Measurements from ENCODE around the gene OGFOD2. TPM values are rescaled to one million over a fixed set of nuclear protein-coding genes. Genes with fewer than 3 reads are reported as not detected.

The OGFOD2 gene
- total RNA-seq, 1 experiment from 2014 or later = 21.5 TPM

DNA sequence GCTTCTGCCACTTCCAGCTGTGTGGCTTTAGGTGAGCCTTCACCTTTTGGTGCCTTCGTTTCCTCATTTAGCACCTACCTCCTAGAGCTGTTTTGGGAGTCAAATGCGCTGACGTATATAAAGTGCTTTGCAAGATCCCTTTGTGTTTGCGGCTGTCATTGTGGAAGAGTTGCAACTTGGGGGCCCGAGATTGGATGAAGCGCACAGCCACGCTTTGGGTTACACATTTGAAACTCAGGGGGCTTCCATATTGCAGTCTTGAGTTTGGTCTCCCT, 4.8 kb downstream of the OGFOD2 start:
- no TSS peak for BruUV-seq (replicated peaks)
- peak overlapping the region; percentile 73 for H3K27ac Mint-ChIP-seq (ENCODE audit: unreplicated experiment)
- CTCF ChIA-PET = interaction anchor here (0.6 kb wide), 1 partner anchor 19 kb away, joined by 3 read pairs; no protein-coding TSS in a partner anchor
- peaks cover 8% of the 10 kb centered on the region for H3K4me1 Mint-ChIP-seq (ENCODE audit: low read depth, unreplicated experiment)
- no peaks in the 10 kb centered on the region for H3K9me3 Mint-ChIP-seq (ENCODE audit: low read depth, unreplicated experiment)
- TF ChIP-seq, protein P1, sequence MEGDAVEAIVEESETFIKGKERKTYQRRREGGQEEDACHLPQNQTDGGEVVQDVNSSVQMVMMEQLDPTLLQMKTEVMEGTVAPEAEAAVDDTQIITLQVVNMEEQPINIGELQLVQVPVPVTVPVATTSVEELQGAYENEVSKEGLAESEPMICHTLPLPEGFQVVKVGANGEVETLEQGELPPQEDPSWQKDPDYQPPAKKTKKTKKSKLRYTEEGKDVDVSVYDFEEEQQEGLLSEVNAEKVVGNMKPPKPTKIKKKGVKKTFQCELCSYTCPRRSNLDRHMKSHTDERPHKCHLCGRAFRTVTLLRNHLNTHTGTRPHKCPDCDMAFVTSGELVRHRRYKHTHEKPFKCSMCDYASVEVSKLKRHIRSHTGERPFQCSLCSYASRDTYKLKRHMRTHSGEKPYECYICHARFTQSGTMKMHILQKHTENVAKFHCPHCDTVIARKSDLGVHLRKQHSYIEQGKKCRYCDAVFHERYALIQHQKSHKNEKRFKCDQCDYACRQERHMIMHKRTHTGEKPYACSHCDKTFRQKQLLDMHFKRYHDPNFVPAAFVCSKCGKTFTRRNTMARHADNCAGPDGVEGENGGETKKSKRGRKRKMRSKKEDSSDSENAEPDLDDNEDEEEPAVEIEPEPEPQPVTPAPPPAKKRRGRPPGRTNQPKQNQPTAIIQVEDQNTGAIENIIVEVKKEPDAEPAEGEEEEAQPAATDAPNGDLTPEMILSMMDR (IDR thresholded peaks at IDR 0.05; ENCODE audit: unreplicated experiment) = no peak
- DNase-seq = no peak
- H3K36me3 Mint-ChIP-seq (ENCODE audit: insufficient read depth, unreplicated experiment) = peaks cover 74% of the 10 kb centered on the region
- H3K4me3 Mint-ChIP-seq (ENCODE audit: low read depth, unreplicated experiment) = peak overlapping the region; percentile 90
- H3K27me3 Mint-ChIP-seq (ENCODE audit: unreplicated experiment) = no peaks in the 10 kb centered on the region
- intact Hi-C loops (cut with micrococcal nuclease; ENCODE audit: unreplicated experiment) = loop anchor here (5.0 kb wide), 1 partner anchor 257 kb away; no protein-coding TSS in a partner anchor

DNA sequence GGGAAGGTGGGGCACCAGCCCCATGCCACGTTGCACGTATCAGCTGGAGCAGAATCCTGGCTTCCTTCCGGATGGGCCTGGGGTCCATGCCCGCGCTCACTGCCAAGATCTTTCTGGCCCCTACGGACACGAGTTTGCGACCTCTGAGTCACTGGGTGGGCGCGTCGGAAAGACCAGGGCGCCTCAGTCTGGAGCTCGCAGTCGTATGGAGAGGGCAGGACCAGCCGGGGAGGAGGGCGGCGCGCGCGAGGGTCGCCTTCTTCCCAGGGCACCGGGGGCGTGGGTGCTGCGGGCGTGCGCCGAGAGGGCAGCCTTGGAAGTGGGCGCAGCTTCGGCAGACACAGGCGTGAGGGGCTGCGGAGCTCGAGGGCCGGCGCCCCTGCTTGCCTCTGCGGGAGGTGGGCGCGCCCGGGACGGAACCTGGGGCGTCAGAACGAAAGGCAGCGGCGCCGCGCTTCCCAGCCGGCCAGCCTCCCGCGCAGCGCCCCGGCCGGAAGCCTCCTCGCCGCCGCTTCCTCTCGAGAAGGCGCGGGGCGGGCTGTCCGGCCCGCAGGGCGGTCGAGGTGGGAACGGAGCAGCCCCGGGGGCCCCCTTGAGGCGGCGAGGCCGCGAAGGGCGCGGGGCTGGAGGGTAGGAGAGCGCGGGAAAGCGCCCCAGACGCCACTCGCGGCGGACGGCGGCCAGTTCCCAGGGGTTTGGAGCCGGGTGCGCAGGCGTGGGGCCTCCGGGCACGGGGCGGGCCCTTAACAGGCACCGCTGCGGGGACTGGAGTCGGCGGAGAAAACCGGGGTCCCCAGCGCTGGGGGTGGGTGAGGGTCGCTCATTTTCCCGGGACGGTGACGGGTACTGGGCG, 5.4 kb downstream of the OGFOD2 start, which contains the start of gene ARL6IP4:
TSS of gene ARL6IP4 (plus strand) at position 499 of the 853 bp plus-strand sequence. CDS start 459 bp downstream, outside the sequence.
- TF ChIP-seq, protein P1 (IDR thresholded peaks at IDR 0.05; ENCODE audit: unreplicated experiment) = no peak
- Mint-ChIP-seq H3K36me3 (ENCODE audit: insufficient read depth, unreplicated experiment) (peaks cover 73% of the 10 kb centered on the region), H3K27me3 (ENCODE audit: unreplicated experiment) (no peaks in the 10 kb centered on the region), H3K4me1 (ENCODE audit: low read depth, unreplicated experiment) (peaks cover 8% of the 10 kb centered on the region), H3K9me3 (ENCODE audit: low read depth, unreplicated experiment) (no peaks in the 10 kb centered on the region), H3K27ac (ENCODE audit: unreplicated experiment) (peak within 1 kb of the TSS; percentile 73), H3K4me3 (ENCODE audit: low read depth, unreplicated experiment) (peak within 1 kb of the TSS; percentile 90)
- BruUV-seq (replicated peaks) = no TSS peak
- intact Hi-C loops (cut with micrococcal nuclease; ENCODE audit: unreplicated experiment) = no loop called here
- CTCF ChIA-PET = interaction anchor here (0.6 kb wide), 2 partner anchors 19 to 44 kb away, joined by 3 read pairs; no protein-coding TSS in a partner anchor
- peak; percentile 74 for DNase-seq

DNA sequence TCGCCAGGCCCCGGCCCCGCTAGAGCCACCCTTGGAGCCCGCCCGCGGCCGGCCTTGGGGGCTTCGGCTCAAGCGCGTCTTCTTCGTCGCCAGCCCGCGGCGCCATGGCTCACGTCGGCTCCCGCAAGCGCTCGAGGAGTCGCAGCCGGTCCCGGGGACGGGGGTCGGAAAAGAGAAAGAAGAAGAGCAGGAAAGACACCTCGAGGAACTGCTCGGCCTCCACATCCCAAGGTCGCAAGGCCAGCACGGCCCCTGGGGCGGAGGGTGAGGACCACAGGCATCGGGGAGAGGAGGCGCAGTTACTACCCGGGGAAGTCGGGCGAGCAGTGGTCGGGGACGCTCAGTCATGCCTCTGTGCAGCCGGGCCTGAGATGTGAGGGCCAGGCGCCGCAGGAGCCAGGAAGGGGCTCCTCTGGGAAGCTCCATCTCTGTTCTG, 6.0 kb downstream of the OGFOD2 start:
- peak overlapping the region; percentile 90 for H3K4me3 Mint-ChIP-seq (ENCODE audit: low read depth, unreplicated experiment)
- no peaks in the 10 kb centered on the region for H3K9me3 Mint-ChIP-seq (ENCODE audit: low read depth, unreplicated experiment)
- TF ChIP-seq, protein P1 (IDR thresholded peaks at IDR 0.05; ENCODE audit: unreplicated experiment) = no peak
- CTCF ChIA-PET = no interaction called here
- peak overlapping the region; percentile 45 for H3K27ac Mint-ChIP-seq (ENCODE audit: unreplicated experiment)
- no peak for DNase-seq
- BruUV-seq (replicated peaks) = no TSS peak
- no peaks in the 10 kb centered on the region for H3K27me3 Mint-ChIP-seq (ENCODE audit: unreplicated experiment)
- peaks cover 67% of the 10 kb centered on the region for H3K36me3 Mint-ChIP-seq (ENCODE audit: insufficient read depth, unreplicated experiment)
- intact Hi-C loops (cut with micrococcal nuclease; ENCODE audit: unreplicated experiment) = no loop called here
- H3K4me1 Mint-ChIP-seq (ENCODE audit: low read depth, unreplicated experiment) = peaks cover 8% of the 10 kb centered on the region

DNA sequence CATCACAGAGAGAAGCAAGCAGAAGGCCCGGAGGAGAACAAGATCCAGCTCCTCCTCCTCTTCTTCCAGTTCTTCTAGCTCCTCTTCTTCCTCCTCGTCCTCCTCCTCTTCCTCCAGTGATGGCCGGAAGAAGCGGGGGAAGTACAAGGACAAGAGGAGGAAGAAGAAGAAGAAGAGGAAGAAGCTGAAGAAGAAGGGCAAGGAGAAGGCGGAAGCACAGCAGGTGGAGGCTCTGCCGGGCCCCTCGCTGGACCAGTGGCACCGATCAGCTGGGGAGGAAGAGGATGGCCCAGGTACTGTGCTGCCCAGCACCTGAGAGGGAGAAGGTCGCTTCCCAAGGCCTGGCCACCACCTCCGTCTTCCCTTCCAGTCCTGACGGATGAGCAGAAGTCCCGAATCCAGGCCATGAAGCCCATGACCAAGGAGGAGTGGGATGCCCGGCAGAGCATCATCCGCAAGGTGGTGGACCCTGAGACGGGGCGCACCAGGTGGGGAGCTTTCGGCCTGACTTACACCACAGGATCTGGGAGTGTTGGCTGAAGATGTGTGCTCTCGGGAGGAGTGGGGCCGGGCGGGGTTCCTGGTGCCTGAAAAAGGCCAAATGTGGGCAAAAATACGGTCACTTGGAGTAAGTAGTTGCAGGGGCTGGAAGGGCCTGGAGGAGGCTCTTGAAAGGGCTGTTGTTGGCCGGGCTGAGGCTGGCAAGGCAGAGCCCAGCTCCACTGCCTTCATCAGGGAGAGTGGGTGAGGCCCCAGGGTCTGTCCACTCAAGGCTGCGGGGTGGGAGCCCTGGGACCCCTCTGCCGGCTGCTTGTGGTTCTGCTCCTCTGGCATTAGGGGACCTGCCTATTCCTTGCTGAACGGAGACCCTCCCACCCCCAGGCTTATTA, 6.8 kb downstream of the OGFOD2 start:
- peak overlapping the region; percentile 90 for H3K4me3 Mint-ChIP-seq (ENCODE audit: low read depth, unreplicated experiment)

More for the DNA sequence above, 6.8 kb downstream of the OGFOD2 start:
- Mint-ChIP-seq H3K9me3 (ENCODE audit: low read depth, unreplicated experiment) (no peaks in the 10 kb centered on the region), H3K4me1 (ENCODE audit: low read depth, unreplicated experiment) (peaks cover 8% of the 10 kb centered on the region), H3K27ac (ENCODE audit: unreplicated experiment) (peak overlapping the region; percentile 45), H3K36me3 (ENCODE audit: insufficient read depth, unreplicated experiment) (peaks cover 64% of the 10 kb centered on the region), H3K27me3 (ENCODE audit: unreplicated experiment) (no peaks in the 10 kb centered on the region)
- no TSS peak for BruUV-seq (replicated peaks)
- TF ChIP-seq, protein P1 (IDR thresholded peaks at IDR 0.05; ENCODE audit: unreplicated experiment) = no peak
- intact Hi-C loops (cut with micrococcal nuclease; ENCODE audit: unreplicated experiment) = no loop called here
- CTCF ChIA-PET = interaction anchor here (0.6 kb wide), 1 partner anchor 67 kb away, joined by 6 read pairs; no protein-coding TSS in a partner anchor
- no peak for DNase-seq

Data from Calu3 (cell line).